Spleen (tissue), 7 donors: ENCODE results near the gene DPEP2NB.

ENCODE experiments used
- CTCF ChIP-seq, 11 experiments: fragments of 200-600 bp in 7 of 11; fragments of 450-650 bp in 4 of 11; sonication (generic) in 4 of 11; IDR thresholded peaks in 8 of 11; conservative IDR thresholded peaks in 3 of 11; 1 replicate in 7 of 11; 2 replicates in 4 of 11; pipeline versions ENCODE4 v1.4.0 to v1.8.0; 2016 to 2021; ENCODE audit warnings: antibody characterized with exemption in 11 of 11, inconsistent platforms in 4 of 11, mild to moderate bottlenecking in 1 of 11
- POLR2A ChIP-seq, 3 donors: fragments of 450-650 bp; IDR thresholded peaks; one replicate each; pipeline ENCODE4 v1.5.1; 2017; ENCODE audit warnings: antibody characterized with exemption in 3 of 3, mild to moderate bottlenecking in 1 of 3
- POLR2AphosphoS5 ChIP-seq, 3 donors: sonication (generic); formaldehyde crosslinking; IDR thresholded peaks; one replicate each; pipeline ENCODE4 v1.5.1; 2017; ENCODE audit warnings: antibody characterized with exemption in 3 of 3
- donor health status: DM: no; HTN: no; CAD: no; lungs with moderate emphysema.
- donor health status: DM: no; HTN: no; CAD: no.
- donor health status: DM: no; HTN: no; CAD: no.

GRCh38 chr16:67992661-67993206 lies 23.0 kb downstream of the DPEP2NB start:
- TF ChIP-seq POLR2A (IDR thresholded peaks at IDR 0.05) (no peak), POLR2AphosphoS5 (IDR thresholded peaks at IDR 0.05) (no peak), CTCF (IDR thresholded peaks at IDR 0.05 in 8 of 11, conservative IDR thresholded peaks at IDR 0.05 in 3 of 11) (no peak)
